ENCODE results near the gene TRAF1.

Gene TRAF1

GRCh38 chr9:120904061-120904977 is 22.3 kb downstream of the TRAF1 start:
- no peak for DNase-seq

- DNase-seq, result no peak
Observed at GRCh38 chr9:120902569-120903535, 23.7 kb downstream of the TRAF1 start.

- DNase-seq, result no peak
Observed at GRCh38 chr9:120901755-120902568, 24.6 kb downstream of the TRAF1 start.

GRCh38 chr9:120900824-120901223 is 25.8 kb downstream of the TRAF1 start:
- DNase-seq, result no peak

GRCh38 chr9:120899490-120900068 is 27.0 kb downstream of the TRAF1 start:
- DNase-seq, result no peak

GRCh38 chr9:120898396-120898795 is 28.2 kb downstream of the TRAF1 start:
- no peak for DNase-seq

- DNase-seq, result no peak
Observed at GRCh38 chr9:120895951-120896350, 30.6 kb downstream of the TRAF1 start.

GRCh38 chr9:120894321-120895148 is 32.1 kb downstream of the TRAF1 start:
- DNase-seq, result no peak

GRCh38 chr9:120893611-120894307 is 32.8 kb downstream of the TRAF1 start:
- no peak for DNase-seq

- no peak for DNase-seq
Observed at GRCh38 chr9:120892748-120893610, 33.6 kb downstream of the TRAF1 start.

- no peak for DNase-seq
Observed at GRCh38 chr9:120891884-120892747, 34.5 kb downstream of the TRAF1 start.

GRCh38 chr9:120891245-120891883 is 35.2 kb downstream of the TRAF1 start:
- no peak for DNase-seq

GRCh38 chr9:120890320-120891244 is 36.0 kb downstream of the TRAF1 start:
- no peak for DNase-seq

- DNase-seq, result no peak
Observed at GRCh38 chr9:120889606-120890271, 36.9 kb downstream of the TRAF1 start.

- DNase-seq, result no peak
Observed at GRCh38 chr9:120888626-120889025, 38.0 kb downstream of the TRAF1 start.

GRCh38 chr9:120886490-120886967 is 40.1 kb downstream of the TRAF1 start:
- DNase-seq, result no peak
